SK-N-SH treated with all-trans-retinoic acid at 6 μM for 48 hours (cell line): ENCODE results near the gene ALLC.

Source experiments
- BACH2 ChIP-seq: fragments of 250-450 bp; sonication (Bioruptor Pico); IDR thresholded peaks from 2 replicates; pipeline ENCODE4 v1.9.0; 2021; ENCODE audit warnings: mild to moderate bottlenecking, borderline replicate concordance
- PPARA ChIP-seq: fragments of 250-450 bp; sonication (Bioruptor Pico); IDR thresholded peaks from 2 replicates; pipeline ENCODE4 v1.5.0; 2020; ENCODE audit warnings: mild to moderate bottlenecking, borderline replicate concordance
- RARB ChIP-seq: fragments of 250-450 bp; sonication (Bioruptor Pico); IDR thresholded peaks from 2 replicates; pipeline ENCODE4 v1.8.0; 2021; ENCODE audit warnings: mild to moderate bottlenecking, moderate library complexity
- TCF4 ChIP-seq: fragments of 250-450 bp; sonication (Bioruptor Pico); IDR thresholded peaks from 2 replicates; pipeline ENCODE4 v1.8.0; 2021; ENCODE audit warnings: mild to moderate bottlenecking, moderate library complexity, borderline replicate concordance
- ZFP3 ChIP-seq: fragments of 250-450 bp; sonication (Bioruptor Pico); IDR thresholded peaks from 2 replicates; pipeline ENCODE4 v1.5.0; 2020; ENCODE audit warnings: mild to moderate bottlenecking, moderate library complexity
- ZFP30 ChIP-seq: fragments of 450-650 bp; formaldehyde crosslinking; IDR thresholded peaks from 2 replicates; pipeline ENCODE4 v1.5.0; 2022; ENCODE audit warnings: mild to moderate bottlenecking, moderate library complexity

GRCh38 chr2:3681625-3682024 lies 23.6 kb downstream of the ALLC start:
- TF ChIP-seq ZFP30 (CRISPR knock-in tag) (no peak), RARB (CRISPR knock-in tag) (no peak), ZFP3 (CRISPR knock-in tag) (no peak), PPARA (CRISPR knock-in tag) (no peak), BACH2 (CRISPR knock-in tag) (no peak), TCF4 (CRISPR knock-in tag) (no peak)
